GM21825 (cell line): ENCODE results near the gene TKFC.
A peak's percentile ranks its signal among the peaks of the same experiment; 100 is the strongest.

Experiments used
- ATAC-seq: cut with Tn5 transposase; IDR thresholded peaks from one replicate; pipeline ENCODE4 v1.9.1; 2021; ENCODE audit warnings: mild to moderate bottlenecking, moderate library complexity; ENCODE audit not compliant: unreplicated experiment

TKFC gene

DNA sequence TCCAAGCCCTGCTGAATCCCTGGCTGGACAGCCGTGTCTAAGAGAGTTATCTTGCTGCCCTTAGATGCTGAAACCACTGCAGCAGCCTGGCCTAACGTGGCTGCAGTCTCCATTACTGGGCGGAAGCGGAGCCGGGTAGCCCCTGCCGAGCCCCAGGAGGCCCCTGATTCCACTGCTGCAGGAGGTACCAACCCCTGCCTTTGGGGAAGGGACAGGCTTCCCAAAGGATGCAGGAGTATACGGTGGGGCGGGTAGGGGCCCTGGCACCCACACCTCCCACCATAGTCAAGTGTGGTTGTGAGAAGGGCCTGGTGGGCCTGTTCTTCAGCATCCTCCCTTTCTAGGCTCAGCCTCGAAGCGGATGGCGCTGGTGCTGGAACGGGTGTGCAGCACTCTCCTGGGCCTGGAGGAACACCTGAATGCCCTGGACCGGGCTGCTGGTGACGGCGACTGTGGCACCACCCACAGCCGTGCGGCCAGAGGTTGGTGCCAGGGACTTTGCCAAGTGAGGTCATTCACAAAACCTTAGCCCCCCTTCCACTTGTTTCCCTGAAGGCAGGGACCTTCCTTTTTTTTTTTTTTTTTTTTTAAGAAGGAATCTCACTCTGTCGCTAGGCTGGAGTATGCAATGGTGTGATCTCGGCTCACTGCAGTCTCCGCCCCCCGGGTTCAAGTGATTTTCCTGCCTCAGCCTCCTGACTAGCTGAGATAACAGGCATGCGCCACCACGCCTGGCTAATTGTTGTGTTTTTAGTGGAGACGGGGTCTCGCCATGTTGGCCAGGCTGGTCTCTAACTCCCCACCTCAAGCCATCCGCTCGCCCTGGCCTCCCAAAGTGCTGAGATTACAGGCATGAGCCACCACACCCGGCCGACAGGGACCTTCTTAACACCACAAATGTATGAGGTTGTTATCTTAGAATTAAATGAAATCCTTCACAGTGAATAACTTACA is 11.0 kb downstream of the TKFC start:
- no peak for ATAC-seq

DNA sequence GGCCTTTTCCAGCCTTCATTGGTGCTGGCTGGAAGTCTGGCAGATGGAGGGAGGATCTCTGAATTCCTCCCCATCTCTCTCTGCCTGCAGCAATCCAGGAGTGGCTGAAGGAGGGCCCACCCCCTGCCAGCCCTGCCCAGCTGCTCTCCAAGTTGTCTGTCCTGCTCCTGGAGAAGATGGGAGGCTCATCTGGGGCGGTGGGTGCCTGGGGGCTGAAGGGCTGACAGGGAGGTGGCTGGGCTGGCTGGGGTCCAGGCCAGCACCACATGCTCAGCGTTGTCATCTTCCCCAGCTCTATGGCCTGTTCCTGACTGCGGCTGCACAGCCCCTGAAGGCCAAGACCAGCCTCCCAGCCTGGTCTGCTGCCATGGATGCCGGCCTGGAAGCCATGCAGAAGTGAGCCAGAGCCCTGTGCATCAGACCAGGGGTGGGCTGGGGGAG is 12.2 kb downstream of the TKFC start:
- no peak for ATAC-seq

DNA sequence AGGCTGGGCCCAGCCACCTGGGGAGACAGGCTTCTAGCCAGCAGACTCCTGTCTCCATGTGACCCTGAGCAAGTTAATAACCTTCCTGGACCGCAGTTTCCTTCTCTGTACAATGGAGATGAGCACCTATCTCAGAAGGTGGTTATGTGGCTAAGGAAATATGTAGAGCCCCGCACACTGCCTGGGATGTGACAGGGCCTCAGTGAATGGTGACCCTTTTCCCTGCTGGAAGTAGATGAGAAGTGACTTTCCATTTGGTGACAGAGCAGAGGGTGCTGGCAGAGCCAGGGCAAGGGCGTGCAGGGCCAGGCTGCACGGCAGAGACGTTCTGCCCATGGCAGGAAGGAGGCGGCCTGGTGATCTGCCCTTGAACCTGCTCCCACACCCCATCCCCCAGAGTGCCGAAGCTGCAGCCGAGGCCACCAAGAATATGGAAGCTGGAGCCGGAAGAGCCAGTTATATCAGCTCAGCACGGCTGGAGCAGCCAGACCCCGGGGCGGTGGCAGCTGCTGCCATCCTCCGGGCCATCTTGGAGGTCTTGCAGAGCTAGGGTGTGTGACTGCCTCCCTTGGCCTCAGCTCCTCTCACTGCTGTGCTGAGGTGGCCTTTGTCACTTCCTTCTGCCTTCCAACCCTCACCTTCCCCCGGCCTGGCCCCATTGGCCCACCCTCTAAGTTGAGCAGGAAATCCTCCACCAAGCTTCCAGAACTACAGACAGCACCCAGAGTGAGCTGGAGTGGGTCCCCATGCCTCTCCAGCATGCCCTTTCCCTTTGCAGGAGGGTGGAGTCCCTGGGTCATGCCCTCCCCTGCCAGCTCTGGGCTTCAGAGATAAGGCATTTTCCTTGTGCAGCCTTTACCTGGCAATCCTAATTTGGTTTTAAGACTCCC is 13.2 kb downstream of the TKFC start:
- no peak for ATAC-seq

DNA sequence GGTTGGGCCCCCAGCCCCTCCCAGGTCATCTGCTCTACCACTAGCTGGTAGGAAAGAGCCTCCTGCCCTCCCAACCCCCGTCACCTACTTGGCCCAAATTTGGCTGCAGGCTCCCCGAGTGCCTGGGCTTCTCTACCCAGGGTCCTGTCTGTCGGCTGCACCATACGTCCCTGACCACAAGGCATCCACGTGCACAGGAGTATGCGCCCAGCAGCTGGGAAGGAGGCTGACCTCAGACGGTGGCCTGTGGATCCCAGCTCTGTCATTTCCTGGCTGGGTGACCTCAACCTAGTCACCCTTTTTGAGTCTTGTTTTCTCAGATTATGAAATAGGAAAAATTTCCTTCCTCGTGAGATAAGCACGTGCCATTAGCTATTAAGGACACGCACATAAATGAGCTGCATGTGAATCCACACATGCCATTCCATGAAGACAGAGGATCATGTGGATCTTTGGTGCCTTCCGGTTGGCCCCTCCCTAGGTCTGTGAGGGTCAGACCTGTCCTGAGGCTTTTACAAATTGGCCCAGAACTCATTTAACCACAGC is 15.0 kb downstream of the TKFC start:
- no peak for ATAC-seq

DNA sequence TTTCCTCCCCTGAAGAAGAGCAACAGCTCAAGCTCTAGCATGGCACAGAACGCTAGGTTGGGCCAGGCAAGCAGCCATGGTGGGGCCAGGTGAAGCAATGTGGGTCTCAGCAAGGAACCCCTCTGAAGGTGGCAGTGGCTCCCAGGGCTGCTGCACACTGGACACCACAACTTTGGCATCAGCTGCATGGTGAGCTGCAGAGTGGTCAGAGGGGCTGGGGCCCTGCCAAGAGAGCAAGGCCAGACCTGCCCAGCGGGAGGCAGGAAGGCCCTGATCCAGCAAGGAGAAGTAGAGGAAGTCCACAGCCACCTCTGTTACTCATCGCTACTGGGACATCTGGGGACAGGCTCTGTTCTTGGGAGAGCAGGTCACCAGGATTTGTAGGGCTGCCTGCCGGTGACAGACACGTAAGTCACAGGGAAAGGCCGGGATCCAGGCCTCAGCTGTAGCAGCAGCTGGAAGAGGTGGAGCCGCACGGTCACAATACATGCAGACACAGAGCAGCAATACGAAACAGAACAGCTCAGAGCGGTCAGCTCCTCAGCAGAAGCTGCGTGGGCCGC is 16.2 kb downstream of the TKFC start:
- no peak for ATAC-seq

DNA sequence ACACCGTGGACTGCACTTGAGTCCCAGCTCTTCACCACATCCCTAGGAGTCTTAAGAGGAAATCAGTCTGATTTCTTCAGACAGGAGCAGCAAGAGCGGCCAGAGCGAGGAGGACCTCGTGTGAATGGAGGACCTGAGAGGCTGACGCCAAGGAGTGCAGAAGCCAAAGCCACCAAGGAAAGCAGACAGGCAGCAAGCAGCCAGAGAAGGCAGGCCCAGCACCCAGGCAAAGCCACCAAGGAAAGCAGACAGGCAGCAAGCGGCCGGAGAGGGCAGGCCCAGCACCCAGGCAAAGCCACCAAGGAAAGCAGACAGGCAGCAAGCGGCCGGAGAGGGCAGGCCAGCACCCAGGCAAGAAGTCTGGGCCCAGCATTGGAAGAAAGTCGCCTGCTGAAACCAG is 16.9 kb downstream of the TKFC start:
- no peak for ATAC-seq

DNA sequence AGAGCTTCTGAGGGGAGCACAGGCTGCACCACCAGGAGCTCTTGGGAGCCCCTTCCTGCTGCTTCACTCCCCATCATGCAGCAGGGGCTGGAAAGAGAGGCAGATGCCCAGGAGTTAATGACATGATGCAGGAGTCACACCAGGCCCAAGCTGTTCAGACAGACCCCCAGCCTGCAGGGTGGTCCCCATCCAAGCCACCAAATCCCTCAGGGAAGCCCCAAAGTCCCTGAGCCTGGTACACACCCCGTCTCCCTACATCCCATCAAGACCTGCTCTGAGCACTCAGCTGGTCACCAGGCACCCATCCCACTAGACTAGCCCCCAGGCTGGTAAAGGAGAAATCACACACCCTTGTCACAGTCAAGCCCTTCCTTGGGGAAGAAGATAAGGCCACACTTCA is 17.3 kb downstream of the TKFC start:
- no peak for ATAC-seq

DNA sequence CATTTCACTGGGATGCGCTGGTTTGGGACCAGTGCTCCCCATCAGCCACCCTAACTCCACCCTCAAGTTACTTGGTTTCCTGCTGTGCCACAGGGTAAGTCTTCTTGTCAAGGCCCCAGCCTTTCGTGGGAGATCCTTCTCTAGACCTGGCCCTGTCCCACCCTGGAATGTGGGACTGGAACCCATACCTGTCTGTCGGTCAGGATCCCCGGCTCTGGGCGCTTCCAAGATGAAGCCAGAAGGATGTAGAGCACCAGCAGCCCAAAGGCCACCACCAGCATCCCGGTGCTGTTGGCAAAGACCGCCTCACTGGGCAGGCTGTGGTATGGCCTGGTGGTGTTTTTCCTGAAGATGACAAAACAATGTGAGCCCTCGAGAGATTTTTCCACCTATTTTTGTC is 17.8 kb downstream of the TKFC start:
- ATAC-seq: no peak

DNA sequence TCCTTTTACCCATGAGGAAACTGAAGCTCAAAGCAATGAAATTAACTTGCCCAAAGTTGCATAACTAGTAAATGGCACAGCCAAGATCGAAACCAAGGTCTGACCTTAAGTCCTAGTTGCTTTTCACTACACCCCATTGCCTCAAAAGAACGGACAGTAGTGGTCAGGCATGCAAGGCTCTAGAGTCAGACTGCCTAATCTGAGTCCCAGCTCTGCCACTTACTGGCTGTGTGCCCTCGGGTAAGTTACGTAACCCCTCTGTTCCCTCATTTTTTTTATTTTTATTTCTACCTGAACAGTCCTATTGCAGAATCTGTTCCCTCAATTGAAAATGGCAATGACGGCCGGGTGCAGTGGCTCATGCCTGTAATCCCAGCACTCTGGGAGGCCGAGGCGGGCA is 19.0 kb downstream of the TKFC start:
- ATAC-seq: no peak

DNA sequence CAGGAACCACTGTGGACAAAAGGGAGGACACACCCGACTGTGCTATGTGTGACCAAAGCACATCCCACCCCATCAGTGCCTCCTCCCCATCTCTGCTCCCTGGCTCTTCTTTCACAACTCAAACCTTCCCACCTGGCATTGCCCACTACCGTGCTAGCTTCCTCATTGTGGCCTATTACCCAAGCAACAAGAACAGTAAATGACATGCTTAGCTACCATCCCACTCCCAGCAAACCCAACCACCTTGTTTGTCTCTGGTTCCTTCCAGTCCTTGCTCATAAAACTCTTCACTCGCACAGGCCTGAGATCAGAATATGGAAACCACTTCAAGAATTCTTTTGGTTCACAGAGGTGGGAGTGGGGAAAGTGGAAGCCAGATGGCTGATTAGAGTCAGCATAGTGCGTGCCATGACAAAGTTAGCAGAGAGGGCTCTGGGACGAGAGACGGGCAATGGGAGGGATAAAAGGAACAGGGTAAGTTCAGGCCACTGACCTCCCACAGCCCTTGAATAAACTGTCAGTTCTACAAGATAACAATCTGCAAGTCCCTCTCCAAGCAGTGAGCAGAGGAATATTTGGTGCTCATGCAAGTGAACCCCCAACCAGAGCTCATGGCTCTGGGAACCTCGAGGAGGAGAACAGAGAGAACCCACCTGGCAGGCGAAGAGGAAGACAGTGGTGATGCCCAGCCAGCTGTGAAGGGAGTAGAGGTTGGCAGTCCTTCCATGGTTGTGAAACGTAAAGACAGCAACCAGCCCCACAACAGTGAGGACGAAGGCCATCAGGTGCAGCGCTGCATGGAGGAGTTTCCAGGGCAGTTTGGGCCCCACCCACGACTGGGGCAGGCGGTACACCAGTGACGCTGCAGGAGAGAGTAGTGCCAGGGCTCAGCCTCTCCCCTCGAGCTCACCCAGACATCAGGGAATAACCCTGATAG is 20.4 kb downstream of the TKFC start:
- ATAC-seq: no peak

DNA sequence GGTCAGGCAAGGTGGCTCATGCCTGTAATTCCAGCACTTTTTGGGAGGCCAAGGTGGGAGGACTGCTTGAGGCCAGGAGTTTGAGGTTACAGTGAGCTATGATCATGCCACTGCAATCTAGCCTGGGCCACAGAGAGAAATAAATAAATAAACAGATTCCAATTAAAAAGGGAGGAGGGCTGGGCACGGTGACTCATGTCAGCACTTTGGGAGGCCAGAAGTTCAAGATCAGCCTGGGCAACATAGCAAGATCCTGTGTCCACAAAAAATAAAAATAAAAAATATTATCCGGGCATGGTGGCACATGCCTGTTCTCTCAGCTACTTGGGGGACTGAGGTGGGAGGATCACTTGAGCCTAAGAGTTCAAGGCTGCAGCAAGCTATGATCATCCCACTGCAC is 21.2 kb downstream of the TKFC start:
- ATAC-seq: no peak

DNA sequence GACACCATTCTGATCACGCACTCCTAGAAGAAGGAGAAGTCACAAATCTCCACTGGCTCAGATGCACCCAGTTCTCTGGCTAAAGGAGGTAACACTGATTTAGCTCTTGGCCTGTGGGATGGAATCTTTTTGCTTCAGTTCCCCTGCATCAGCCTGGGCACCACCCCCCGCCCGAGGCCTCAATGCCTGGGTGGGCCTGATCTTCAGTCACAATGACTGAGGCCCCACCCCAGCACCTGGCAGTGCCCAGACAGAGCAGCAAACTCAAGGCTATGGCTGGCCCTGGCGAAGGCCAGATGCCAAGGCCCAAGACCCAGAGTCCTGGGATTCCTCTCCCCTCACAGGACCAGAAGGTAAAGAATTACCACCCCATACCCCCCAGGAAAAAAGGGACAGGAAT is 23.7 kb downstream of the TKFC start:
- no peak for ATAC-seq

DNA sequence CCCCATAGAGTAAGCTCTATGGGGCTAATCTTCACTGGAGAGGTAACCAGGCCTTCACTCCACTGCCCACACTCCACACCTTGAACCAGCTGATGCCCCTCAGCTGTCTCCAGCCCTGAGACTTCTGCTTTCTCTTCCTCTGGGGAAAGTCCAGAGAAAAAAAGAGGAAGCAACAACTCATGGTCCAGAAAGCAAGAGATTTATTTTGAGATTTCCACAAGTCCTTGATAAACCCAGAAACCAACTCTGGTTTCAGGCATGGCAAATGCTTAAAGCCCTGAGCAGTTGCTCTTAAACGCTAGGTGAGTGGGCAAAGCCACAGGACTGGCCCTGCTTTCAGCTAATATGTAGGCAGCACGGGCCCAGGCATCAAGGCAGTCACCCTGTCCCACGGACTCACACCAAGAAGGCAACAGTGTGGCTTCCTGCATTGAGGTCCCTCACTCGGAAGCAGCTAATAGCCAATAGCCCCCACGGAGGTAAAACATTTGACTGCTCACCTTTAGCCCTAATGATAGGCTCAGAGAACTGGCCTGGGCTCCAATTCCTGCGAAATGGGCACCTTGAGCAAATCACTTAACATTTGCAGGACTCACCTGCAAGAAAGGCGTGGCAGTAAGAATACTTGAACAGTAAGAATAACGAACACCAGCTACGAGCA is 24.3 kb downstream of the TKFC start:
- ATAC-seq: peak; percentile 52

DNA sequence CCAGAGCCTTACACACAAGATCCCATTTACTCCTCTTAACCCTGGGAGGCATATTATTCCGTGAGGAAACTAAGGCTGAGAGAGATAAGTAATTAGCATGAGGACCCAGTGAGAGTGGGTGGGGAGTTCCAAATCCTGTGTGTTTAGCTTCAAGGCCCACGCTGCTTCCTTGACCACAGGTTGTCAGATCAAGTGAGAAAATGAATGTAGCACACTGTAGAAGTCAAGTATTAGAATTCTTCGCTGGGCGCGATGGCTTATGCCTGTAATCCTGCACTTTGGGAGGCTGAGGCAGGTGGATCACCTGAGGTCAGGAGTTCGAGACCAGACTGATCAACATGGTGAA is 24.8 kb downstream of the TKFC start:
- no peak for ATAC-seq

DNA sequence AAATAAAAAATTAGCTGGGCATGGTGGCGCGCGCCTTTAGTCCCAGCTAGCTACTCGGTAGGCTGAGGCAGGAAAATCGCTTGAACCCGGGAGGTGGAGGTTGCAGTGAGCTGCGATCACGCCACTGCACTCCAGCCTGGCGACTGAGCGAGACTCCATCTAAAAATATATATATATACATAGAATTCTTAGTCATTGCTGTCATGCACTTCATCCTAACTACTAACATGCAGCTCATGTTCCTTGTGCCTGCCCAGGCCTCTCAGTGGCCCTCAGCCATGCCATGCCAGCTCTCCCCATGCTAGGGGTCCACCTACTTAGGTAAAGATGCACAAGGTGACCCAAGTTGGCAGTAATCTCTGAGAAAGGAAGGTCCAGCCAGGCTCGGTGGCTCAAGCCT is 25.5 kb downstream of the TKFC start:
- ATAC-seq: no peak

DNA sequence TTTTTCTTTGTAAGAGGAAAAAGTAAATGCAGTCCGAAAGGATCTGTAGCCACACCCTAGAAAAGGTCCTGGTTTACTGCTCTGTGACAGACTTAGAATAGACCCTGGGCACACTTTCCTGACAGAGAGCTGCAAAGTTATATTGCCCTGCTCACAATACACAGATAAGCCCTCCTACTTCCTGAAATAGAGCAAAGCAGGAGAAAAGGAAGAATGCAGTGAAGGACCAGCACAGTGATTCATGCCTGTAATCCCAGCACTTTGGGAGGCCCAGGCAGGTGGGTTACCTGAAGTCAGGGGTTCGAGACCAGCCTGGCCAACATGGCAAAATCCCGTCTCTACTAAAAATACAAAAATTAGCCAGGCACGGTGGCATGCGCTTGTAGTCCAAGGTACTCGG is 26.5 kb downstream of the TKFC start:
- no peak for ATAC-seq

DNA sequence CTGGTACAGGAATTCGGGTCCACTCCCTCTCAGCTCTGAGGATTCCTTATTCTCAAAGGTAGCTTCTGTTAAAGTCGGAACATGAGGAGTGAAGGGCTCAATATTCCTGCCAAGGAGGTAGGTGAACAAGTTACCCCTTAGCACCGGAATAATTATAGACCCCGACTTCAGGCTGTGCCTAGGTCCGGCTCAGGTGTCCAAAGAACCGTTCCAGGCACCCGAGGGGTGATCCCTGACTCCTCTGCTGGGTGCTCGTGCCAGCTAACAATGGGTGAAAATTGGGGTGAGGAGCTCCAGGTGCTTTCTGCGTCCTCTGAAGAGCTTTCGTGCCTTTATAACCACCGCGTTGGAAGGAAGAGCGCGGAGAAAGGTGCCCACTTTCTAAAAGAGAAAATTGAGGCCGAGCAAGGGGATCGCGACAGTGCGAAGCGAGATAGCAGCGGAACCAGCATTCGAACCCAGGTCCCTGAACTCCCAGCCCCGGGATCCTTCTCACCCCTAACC is 28.3 kb downstream of the TKFC start:
- ATAC-seq: peak; percentile 1

DNA sequence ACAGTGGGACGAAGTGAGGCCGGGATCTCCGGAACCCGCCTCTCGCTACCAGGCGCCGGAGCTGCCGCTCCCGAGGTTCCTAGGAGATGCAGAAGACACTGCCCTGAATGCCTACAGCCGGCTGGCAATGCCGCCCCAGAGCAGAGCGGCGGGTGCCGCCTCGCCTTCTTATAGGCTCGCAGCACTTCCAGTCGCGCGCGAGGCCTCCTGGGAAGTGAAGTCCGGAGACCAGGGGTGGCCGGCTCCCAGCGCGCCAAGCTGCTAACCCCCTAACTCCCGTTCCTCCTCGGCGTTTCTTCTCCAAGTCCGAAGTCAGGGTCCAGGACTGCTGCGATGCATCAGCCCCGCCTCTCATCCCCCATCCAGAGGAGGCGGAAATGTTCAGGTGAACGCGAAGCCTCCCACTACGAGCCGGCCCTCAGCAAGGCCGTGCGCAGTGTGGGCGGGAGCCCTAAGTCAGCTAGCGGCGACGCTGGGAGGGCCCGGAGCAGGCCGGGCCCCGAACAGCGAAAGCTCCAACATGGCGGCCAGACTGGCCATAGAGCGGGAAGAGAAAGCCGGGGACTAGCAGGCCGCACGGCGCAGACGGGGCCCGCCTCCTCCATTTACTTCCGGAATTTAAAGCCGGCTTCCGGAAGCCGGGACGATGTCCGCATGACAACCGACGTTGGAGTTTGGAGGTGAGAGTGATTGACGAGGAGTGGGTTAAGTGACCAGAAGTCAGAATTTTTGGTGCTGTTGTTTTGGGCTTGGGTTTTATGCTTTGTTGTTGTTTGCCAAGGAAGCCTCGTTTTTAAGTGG is 28.9 kb downstream of the TKFC start, which contains the start of the genes CYB561A3 and TMEM138:
CYB561A3 (minus strand) TSS at position 142 of the 801 bp plus-strand sequence. CDS start 5,169 bp downstream, outside the sequence.
TMEM138 (plus strand) TSS at position 634 of the 801 bp plus-strand sequence. CDS start 2,017 bp downstream, outside the sequence.
- peak; percentile 70 for ATAC-seq
